HG02981 (cell line): ENCODE measurements around the gene THSD7B.

Experiments used
- ATAC-seq: cut with Tn5 transposase; IDR thresholded peaks from one replicate; pipeline ENCODE4 v1.9.1; 2021; ENCODE audit warnings: mild to moderate bottlenecking, moderate library complexity; ENCODE audit not compliant: unreplicated experiment

THSD7B gene

GRCh38 chr2:137336067-137336466, 570.7 kb downstream of the THSD7B start:
- no peak for ATAC-seq

DNA sequence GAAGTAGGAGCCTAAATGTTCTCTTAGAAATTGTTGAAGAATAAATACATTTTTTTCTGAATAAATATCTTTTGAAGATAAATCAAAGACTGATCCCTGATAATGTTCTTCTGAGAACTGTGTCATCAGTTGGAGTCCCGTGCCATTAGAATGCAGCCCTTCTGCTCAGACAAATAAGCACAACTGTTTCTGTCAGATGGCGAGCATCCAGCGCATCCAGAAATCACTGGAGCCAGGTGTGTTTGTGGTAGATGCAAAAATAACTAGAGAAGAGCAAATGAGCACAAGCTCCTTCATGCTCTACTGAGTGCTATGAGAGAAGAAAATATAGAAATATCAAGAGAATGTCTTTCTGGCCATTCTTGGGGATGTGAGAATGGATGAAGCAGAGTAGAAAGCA, 573.7 kb downstream of the THSD7B start:
- ATAC-seq: no peak

DNA sequence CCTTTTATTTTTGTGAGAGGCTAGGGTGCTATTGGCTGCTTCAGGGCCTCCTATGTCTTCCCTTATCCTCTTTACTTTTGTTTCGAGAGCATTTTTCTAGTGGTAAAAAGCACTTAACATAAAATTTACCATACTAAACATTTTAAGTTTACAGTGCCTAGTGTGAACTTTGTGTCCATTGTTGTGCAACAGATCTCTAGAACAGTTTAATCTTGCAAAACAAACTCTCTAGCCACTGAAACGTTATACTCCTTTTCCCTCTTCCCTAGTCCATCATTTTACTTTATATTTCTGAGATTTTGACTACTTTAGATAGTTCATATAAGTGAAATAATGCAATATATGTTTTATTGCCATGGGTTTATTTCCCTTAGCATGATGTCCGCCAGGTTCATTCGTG, 580.6 kb downstream of the THSD7B start:
- no peak for ATAC-seq

- ATAC-seq: no peak
Observed at GRCh38 chr2:137348301-137348700, 583.0 kb downstream of the THSD7B start.

- ATAC-seq: no peak
Observed at GRCh38 chr2:137357634-137358033, 592.3 kb downstream of the THSD7B start.

- no peak for ATAC-seq
Observed at GRCh38 chr2:137367361-137367760, 602.0 kb downstream of the THSD7B start.

- no peak for ATAC-seq
Observed at GRCh38 chr2:137369106-137369505, 603.8 kb downstream of the THSD7B start.

DNA sequence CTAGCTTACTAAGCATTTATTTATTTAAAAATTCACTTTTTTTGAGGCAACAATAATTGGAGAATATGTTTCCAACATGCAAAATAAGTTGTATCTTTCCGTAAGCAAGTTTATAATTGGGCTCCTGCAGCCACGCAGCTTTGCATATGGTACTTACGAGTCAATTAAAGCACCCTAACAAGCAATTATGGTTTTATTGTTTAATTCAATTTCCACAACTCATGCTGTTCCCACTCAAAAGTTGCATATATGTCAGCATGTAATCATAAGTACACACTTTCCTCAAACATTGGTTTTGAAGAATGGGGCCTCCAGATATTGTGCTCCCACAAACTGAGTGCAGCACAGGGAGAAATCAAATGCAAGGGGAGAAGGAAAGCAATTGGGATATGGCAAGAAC, 613.8 kb downstream of the THSD7B start:
- no peak for ATAC-seq

DNA sequence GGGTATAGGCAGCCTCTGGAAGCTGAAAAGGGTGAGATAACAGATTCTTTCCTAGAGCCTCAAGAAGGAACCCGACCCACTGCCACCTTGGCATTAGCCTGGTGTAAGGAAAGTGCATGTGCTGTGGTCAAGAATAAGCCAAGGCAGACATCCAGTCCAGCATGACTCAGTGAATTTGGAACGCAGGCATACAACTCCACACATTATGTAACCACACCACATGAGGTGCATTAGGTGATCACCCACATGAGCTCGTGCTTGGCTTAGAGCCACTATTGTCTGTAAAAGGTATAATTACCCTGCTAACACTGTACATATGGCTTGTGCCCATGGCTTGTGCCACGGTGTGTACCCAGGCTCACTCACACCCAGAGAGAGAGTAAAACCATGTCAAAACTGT, 615.3 kb downstream of the THSD7B start:
- no peak for ATAC-seq

- no peak for ATAC-seq
Observed at GRCh38 chr2:137381731-137382130, 616.4 kb downstream of the THSD7B start.

GRCh38 chr2:137383391-137383790, 618.0 kb downstream of the THSD7B start:
- ATAC-seq: no peak

GRCh38 chr2:137387044-137387443, 621.7 kb downstream of the THSD7B start:
- ATAC-seq: no peak

GRCh38 chr2:137405496-137405895, 640.2 kb downstream of the THSD7B start:
- ATAC-seq: no peak

- ATAC-seq: no peak
Observed at GRCh38 chr2:137411585-137411984, 646.2 kb downstream of the THSD7B start.

GRCh38 chr2:137420744-137421143, 655.4 kb downstream of the THSD7B start:
- no peak for ATAC-seq

DNA sequence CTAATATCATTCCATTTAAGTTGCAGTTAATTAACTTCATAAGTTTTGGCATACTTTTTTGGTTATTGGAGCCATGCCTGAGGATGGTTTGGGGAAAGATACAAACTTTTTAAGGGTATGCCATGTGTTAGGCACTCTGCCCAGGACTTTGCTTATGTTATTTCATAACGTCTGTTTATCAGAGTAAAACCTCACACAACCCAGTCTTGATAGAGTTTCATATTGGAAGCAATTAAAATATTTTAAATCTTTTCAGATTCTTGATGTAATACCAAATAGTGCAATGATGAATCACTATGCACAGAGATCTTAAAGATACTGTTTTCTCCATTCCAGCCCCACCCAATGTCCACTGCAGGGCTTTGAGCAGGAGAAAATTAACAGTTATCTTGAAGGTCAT, 669.8 kb downstream of the THSD7B start:
- no peak for ATAC-seq

DNA sequence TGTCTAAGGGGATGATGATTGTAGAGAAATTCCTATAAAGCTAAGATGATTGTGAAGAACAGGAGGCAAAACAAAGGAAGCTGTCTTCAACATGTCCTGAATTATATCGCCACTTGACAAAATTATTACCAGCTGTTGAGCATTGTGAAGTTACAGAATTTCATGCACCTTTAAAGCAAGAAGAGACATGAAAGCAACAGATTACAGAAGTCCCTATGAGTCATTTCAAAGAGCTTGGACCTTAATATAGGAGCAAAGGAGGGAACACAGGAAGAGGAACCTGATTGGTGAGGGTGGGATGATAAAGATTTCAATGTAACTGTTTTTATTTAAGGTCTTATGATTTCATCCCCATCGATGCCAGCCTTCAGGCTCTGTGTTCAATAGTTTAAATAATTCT, 672.0 kb downstream of the THSD7B start:
- no peak for ATAC-seq

DNA sequence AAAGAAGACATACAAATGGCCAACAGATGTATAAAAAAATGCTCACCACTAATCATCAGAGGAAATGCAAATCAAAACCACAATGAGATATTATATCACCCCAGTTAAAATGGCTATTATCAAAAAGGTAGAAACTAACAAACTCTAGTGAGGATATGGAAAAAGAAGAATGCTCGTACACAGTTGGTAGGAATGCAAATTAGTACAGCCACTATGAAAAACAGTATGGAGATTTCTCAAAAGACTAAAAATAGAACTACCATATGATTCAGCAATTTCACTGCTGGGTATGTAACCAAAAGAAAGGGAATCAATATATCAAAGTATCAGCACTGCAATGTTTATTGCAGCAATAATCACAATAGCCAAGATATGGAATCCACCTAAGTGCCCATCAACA, 679.6 kb downstream of the THSD7B start:
- no peak for ATAC-seq

DNA sequence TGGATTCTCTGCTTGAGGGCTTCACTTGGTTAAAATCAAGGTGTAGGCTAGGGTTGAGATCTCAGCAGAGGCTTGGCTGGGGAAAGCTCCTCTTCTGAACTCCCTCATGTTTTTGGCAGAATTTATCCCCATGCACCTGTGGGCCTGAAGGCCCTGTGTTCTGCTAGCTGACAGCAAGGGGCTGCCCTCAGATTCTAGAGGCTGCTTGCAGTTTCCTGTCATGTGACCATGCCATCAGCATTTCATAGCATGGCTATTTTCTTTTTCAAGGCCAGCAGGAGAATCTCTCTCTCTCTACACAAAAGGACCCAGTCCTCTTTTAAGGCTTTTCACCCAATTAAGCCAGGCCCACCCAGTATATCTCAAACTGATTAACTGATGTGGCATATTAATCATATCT, 684.1 kb downstream of the THSD7B start:
- ATAC-seq: no peak

DNA sequence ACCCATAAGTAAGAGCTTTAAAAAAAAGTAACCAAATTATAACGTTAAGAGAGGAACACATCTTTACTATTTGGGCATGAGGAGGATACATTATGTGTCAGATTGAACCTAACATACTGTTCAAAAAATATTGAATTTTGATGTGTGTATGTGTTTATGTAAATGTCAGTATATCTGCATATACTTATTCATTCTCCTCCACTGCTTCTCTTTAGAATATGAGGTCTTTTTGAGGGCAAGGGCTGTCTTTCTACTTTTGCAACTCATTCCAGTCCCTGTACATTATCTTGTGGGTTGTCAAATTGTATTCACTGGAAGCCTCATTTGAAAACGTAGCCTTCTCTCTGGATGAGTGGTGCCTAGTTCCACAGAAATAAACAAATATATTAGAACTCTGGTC, 689.5 kb downstream of the THSD7B start:
- ATAC-seq: no peak

GRCh38 chr2:137467246-137467862, 702.0 kb downstream of the THSD7B start:
- peak; percentile 87 for ATAC-seq

GRCh38 chr2:137493261-137493660, 727.9 kb downstream of the THSD7B start:
- ATAC-seq: no peak

DNA sequence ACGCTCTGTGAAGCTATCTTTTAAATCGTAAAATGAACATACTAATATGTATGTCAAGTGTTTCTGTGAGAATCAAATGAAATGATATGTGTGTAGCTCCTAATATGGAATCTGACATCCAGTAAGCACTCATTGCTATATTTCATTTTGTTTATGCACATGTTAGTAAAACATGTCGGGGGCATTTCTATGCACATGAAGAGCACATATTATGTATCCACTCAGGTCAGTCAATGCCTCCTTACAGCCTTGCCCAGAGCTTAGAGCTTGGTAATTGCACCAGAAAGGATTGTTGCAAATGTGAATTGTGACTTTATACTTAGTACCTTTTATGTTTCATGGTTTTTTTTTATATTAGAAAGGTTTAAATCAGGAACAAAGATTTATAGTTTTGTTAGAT, 735.3 kb downstream of the THSD7B start:
- no peak for ATAC-seq
